ENCODE data around the gene STPG3.

DNA sequence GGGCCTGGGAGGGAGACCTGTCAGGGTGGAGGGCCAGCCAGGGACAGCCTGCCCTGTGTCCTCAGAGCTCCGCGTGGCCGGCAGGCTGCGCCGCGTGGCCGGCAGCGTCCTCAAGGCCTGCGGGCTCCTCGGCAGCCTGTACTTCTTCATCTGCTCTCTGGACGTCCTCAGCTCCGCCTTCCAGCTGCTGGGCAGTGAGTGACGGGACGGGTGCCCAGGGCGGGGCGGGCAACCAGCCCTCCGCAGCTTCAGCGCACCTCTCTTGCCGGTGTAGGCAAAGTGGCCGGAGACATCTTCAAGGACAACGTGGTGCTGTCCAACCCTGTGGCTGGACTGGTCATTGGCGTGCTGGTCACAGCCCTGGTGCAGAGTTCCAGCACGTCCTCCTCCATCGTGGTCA is 18.6 kb upstream of the STPG3 start:
- TF ChIP-seq, protein P1, sequence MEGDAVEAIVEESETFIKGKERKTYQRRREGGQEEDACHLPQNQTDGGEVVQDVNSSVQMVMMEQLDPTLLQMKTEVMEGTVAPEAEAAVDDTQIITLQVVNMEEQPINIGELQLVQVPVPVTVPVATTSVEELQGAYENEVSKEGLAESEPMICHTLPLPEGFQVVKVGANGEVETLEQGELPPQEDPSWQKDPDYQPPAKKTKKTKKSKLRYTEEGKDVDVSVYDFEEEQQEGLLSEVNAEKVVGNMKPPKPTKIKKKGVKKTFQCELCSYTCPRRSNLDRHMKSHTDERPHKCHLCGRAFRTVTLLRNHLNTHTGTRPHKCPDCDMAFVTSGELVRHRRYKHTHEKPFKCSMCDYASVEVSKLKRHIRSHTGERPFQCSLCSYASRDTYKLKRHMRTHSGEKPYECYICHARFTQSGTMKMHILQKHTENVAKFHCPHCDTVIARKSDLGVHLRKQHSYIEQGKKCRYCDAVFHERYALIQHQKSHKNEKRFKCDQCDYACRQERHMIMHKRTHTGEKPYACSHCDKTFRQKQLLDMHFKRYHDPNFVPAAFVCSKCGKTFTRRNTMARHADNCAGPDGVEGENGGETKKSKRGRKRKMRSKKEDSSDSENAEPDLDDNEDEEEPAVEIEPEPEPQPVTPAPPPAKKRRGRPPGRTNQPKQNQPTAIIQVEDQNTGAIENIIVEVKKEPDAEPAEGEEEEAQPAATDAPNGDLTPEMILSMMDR (optimal IDR thresholded peaks at IDR 0.05 in 1 of 3, IDR thresholded peaks at IDR 0.05 in 1 of 3, conservative IDR thresholded peaks at IDR 0.05 in 1 of 3; ENCODE audit: extremely low read depth in 1 of 3, insufficient read depth in 2 of 3, low read length in 3 of 3) = no peak
- peak; percentile 8 for TF ChIP-seq EZH2 (IDR thresholded peaks at IDR 0.05; ENCODE audit: low read length)
